ENCODE measurements around the gene ACAA2.
"Not testable (repeated sequence)": the region's sequence is repeated elsewhere in the genome, so short reads cannot be mapped to it uniquely, and the experiment has no call there.

ACAA2 gene

GRCh38 chr18:49812286-49813068, 856 bp downstream of the ACAA2 start:
- DNase-seq (ENCODE audit: low read depth): peak; percentile 11

GRCh38 chr18:49811151-49811938, 2.0 kb downstream of the ACAA2 start:
- no peak for DNase-seq (ENCODE audit: low read depth)

GRCh38 chr18:49808553-49809191, 4.7 kb downstream of the ACAA2 start:
- not testable (repeated sequence) for DNase-seq (ENCODE audit: low read depth)

- DNase-seq (ENCODE audit: low read depth): no peak
Measured at GRCh38 chr18:49804096-49804495, 9.2 kb downstream of the ACAA2 start.

DNA sequence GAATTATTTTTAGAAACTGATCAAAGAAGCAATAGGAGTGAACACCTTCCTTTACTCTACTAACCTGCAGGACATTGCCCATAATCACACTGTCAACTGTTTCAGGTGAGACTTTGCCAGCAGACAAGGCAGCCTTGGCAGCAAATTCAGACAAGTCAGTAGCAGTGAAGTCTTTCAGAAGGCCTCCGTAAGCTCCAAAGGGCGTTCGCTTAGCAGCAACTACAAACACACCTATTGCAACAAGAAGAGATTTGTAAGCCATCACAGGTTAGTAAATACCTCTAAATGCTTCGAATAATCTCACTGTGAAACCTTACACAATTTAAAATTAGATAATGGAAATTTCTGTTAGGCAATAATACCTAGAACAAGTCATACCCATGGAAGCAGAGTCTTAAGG, 10.7 kb downstream of the ACAA2 start:
- DNase-seq (ENCODE audit: low read depth): no peak

DNA sequence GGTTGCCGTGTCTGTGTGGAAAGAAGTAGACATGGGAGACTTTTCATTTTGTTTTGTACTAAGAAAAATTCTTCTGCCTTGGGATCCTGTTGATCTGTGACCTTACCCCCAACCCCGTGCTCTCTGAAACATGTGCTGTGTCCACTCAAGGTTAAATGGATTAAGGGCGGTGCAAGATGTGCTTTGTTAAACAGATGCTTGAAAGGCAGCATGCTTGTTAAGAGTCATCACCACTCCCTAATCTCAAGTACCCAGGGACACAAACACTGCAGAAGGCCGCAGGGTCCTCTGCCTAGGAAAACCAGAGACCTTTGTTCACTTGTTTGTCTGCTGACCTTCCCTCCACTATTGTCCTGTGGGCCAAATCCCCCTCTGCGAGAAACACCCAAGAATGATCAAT, 12.8 kb downstream of the ACAA2 start:
- not testable (repeated sequence) for DNase-seq (ENCODE audit: low read depth)

DNA sequence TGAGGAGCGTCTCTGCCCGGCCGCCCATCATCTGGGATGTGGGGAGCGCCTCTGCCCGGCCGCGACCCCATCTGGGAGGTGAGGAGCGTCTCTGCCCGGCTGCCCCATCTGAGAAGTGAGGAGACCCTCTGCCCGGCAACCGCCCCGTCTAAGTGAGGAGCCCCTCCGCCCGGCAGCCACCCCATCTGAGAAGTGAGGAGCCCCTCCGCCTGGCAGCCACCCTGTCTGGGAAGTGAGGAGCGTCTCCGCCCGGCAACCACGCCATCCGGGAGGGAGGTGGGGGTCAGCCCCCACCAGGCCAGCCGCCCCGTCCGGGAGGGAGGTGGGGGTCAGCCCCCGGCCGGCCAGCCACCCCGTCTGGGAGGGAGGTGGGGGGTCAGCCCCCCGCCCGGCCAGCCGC, 13.5 kb downstream of the ACAA2 start:
- not testable (repeated sequence) for DNase-seq (ENCODE audit: low read depth)

GRCh38 chr18:49798001-49798400, 15.3 kb downstream of the ACAA2 start:
- DNase-seq (ENCODE audit: low read depth): no peak

GRCh38 chr18:49795612-49796552, 17.5 kb downstream of the ACAA2 start:
- no peak for DNase-seq (ENCODE audit: low read depth)

GRCh38 chr18:49794743-49795142, 18.6 kb downstream of the ACAA2 start:
- DNase-seq (ENCODE audit: low read depth): no peak

GRCh38 chr18:49789560-49790134, 23.7 kb downstream of the ACAA2 start:
- not testable (repeated sequence) for DNase-seq (ENCODE audit: low read depth)

- DNase-seq (ENCODE audit: low read depth): no peak
Measured at GRCh38 chr18:49788327-49788898, 24.9 kb downstream of the ACAA2 start.

GRCh38 chr18:49786019-49786720, 27.2 kb downstream of the ACAA2 start:
- no peak for DNase-seq (ENCODE audit: low read depth)

DNA sequence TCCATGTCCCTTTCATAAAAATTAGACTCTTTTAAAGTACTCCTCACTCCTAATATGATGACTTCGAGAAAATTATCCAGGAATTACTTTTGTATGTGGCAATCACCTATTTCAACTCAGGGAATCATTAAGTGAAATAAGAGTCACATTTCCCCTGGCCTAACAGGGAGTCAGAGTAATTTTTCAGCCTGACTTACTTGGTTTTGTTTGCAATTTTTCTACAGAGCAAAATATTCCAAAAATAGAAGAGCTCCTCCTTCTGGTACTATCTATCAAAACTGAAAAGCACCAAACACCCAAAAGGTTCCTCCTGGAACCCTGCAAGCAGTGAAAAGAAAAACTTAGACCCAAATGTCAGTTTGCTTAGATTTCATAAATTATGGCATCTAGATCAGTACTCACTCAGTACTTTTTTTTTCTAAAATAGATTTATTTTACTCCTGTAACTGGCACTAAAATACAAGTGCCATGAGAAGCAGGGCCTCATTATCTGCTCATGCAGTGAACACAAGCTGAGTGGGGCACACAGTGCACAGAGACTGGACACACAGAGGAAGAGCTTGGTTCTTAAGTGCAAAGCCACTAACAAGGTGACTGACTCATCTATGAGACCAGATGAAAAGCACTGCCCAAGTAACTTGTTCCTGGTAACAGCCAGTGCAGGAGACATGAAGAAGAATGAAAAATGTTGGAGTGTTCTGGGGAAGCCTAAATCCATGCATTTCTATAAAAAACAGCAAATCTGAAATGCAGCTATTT, 28.7 kb downstream of the ACAA2 start:
- DNase-seq (ENCODE audit: low read depth): no peak

DNA sequence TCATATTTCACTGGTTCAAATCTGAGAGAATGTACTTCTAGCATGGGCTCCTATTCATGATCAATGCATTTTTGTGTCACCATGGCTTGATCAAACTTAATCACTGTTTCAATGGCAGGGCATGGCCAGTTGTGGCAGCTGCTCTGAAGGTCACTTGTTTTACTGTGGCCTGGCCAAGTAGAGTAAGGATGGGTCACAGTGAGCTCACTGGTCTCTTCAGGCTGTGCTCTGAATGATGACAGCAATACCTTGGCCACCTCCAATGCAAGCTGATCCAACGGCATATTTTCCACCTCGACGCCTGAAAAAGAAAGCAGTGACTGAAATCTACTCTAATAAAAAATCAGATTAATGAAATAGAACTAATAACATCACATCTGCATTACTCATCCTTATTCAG, 29.7 kb downstream of the ACAA2 start:
- DNase-seq (ENCODE audit: low read depth): not testable (repeated sequence)

GRCh38 chr18:49778826-49779465, 34.4 kb downstream of the ACAA2 start:
- DNase-seq (ENCODE audit: low read depth): no peak

GRCh38 chr18:49769047-49769728, 44.1 kb downstream of the ACAA2 start:
- no peak for DNase-seq (ENCODE audit: low read depth)

DNA sequence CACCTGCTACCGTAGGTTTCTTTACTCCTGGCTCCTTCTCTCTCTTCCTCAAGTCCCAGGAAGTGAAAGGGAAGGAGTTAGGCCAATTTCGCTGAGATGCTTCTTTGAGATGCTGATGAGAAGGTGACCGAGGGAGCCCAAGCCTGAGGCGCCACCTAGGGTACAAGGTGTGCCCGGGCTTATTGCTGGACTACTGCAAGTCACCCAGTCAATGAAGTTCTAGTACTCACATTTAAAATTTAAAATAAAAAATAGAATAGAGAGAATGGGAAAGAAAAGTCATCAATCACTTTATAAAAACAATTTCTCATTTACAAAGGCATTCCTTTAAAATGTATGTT, 45.3 kb downstream of the ACAA2 start:
- DNase-seq (ENCODE audit: low read depth): no peak
